CD4-positive, alpha-beta T cell treated with Interleukin-15 for 4 hours (primary cell): ENCODE results near the gene PDIK1L.

ENCODE experiments used
- DNase-seq: peaks from one replicate; pipeline ENCODE4 v3.0.0-alpha.2; 2020; ENCODE audit warnings: low spot score

Gene PDIK1L

DNA sequence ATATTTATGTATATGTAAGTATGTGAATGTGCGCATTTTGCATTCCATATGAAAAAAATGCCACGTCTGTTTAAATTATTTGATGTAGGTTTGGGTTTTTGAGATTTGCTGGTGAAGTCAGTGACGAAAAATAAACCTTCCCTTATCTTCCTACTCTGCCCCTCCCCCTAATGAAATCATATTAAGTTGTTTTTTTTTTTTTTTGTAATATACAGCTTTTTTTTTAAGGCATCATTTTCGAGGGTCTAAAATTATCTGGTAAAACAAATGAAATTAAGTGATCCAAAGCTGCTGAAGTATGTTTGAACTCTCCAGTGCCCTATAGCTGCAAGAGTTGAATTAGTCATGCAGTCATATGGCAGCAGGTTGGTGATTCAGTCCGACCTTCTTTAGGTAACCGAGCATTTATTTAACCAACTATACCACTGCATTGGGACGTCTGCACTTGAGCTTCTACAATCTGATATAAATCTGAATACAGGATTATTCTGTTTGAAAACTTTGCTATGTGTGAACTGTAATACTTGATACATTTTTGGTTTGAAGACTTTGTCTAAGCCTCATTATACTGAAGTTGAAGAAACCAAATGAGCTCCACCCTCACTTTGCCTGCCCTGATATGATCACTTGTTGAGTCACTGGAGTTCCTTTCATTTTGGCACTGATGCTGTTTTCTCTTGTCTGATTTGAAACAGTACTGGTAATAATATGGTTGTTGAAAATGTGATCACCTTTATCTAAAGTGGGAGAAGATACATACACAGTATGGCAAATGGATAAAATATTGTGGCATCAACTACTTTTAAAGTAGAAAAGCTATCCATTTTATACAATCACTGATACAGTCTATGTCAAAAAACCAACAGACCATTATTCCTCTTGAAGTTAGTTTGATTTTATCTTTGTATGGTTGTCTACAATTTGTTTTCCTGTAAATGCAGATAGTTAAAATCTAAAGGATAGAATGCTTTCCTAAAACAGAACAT lies 11.7 kb downstream of the PDIK1L start:
- peak; percentile 42 for DNase-seq

DNA sequence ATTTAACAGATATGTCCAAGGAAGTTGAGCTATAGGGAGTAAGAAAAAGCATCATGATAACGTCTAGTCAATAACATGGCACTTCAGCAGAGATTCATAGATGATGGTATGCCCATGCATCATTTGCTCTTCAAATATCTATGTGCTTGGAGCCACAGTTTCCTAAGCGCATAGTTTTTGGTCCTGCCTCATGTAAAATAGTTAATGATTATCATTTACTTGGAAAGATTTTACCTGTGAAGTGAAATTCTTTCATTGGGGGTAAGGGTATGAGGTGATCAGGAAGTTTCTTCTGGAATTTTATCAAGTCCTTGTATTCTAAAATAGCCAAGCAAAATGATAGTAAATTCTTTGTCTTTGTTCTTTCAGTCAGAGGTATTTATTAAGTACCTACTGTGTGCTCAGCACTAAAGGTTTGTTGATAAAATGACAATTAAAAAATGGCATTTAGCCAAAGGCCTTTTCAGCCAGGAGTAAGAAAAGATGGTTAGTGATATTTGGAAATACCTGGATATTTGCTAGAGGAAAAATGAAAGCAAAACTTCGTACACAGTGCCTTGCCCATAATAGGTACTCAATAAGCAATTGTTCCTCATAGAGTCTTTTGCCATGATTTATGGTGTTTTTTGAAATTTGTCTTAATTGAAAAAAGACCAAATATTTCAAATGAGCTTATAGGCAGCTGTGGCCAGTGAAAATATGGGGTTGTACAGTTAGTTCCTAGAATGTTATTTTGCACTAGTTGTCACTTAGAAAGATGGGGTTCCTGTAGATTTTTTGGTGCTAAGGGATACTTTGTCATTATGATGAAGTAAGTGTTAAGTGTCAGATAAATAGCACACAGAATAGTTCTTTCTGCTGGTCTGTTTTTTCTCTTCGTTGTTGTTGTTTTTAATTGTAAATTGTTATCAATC lies 13.1 kb downstream of the PDIK1L start:
- DNase-seq = no peak

DNA sequence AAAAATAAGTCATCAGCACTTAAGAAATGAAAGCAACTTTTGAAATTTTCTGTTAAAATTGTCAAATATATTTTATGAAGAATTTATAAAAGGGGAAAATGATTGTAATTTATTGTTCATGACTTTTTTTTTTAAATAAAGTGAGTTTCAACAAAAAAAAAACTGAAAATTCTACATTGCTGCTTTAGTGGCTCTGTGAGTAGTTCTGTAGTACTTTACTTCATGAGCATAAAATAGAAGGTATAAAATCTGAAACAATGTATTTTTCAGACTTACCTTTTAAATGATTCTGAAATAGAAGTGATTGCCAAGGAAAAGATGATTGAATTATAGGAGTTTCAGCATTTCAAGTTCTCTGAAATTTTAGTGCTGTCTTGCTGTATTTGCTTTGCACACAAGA lies 13.8 kb downstream of the PDIK1L start:
- DNase-seq = no peak

DNA sequence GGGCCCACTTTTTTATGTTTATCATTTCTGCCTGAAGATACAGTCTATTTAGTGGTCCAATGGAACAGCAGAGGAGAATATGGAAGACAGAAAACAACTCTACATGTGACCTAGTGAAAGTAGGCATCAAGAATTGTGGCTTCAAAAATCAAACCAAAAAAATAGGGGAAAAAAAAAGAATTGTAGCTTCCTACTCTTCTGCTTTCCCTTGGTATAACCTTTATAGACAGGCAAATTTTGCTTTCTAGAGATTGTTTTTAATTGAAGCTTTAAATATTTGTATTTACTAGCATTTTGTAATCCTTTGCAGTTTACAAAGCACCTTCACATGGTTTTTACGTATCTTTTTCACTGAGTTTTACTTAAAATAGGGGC lies 14.3 kb downstream of the PDIK1L start:
- no peak for DNase-seq

DNA sequence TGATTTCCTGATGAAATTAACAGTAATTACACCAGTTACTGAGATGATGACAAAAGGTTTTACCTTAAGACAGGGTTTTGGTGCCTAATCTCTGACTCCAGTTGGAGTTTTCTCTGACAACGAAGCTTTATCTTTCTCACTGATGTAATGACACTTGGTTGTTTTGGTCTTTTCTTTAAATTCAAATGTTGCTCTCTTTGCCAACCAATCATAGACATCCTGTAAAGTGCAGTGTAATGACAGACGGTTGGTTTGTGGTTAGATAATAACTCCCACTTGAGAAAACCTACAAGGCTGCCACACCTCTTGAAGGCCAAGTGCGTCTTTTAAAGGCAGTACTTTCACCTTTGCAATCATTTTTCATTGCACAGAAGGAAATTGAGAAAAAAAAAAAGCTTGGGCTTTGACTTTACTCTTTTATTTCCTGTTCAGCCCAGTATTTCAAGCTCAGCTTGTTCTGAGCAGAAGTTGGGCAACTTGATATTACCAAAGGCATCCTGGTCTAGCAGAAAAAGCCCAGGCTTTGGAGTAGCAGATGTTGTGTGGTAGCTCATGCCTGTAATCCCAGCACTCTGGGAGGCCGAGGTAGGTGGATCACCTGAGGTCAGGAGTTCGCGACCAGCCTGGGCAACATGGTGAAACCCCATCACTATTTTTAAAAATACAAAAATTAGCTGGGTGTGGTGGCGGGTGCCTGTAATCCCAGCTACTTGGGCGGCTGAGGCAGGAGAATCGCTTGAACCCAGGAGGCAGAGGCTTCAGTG lies 14.9 kb downstream of the PDIK1L start:
- peak; percentile 86 for DNase-seq

DNA sequence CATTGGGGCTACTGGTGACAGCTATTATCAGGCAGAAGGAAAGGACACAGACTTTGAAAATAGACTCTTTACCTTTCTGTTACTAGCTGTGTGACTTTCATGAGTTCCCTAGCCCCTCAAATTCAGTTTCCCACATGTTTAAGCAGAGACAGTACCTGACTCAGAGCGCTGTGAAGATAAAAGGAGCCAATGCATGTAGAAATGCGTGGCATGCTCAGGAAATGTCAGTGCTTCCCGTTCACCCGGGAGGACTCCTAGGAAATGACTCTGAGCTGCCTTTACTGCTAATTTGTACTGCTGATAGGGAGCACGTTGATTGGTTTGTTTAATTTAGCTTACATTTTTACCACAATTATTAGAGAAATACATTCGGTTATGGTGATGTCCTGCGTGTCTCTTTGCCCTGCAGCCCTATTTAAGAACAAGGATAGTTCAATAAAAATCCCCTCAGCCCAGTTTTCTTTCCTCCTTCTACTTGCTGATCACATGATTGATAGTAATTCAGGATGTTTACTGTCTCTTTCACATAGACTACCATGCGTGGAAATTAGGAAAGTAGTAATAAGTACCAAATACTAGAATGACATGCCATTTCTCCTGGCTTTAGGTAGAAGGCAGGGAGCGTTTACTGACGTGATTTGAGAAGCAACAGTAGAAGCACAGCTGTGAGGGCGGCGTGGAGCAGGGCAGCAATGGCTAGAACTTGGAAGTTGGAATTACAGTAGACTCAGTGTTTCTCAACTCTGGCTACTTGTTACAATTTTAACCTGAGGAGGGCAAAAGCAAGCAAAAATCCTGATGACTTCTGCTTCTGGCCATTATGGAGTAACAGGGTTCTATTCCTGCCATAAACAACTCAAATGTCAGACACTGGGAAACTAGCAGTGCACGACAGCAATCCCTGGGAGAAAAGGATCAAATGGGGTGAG lies 15.9 kb downstream of the PDIK1L start:
- DNase-seq = no peak

DNA sequence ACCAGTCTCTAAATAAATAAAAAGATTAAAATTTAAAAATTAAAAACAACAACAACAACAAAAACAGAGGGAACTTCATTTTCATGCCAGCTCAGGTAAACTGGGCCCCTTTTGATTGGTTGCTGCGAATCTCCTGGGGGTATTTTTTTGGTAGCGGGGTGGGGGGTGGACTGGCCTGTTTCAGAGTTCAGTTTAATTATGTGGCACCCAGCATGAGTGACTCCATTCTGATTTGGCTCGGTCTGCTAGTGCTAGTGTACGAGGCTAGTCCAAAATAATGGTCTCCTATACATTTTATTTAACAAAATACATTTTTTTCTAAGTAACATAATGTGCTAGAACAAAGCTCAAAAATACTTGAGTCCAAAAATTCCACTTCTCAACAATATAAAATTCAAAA lies 18.2 kb downstream of the PDIK1L start:
- no peak for DNase-seq

DNA sequence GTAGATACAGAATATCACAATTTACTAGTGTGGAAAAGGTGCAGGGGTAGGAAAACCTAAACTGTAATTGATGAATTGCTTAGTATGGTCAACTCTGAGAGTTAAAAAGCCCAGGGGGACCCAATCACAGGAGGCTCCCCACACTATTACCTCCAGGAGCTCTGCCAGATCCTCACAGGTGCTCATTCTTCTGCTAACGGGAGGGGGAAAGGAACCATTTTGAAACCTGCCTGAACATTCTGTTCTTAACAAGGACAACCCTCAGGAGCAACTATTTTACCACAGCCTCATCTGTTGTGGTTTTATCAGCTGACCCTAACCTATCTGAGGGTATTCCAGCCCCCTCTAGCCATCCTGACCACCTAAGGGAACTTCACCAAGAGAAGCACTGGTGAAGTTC lies 19.1 kb downstream of the PDIK1L start:
- DNase-seq = no peak

DNA sequence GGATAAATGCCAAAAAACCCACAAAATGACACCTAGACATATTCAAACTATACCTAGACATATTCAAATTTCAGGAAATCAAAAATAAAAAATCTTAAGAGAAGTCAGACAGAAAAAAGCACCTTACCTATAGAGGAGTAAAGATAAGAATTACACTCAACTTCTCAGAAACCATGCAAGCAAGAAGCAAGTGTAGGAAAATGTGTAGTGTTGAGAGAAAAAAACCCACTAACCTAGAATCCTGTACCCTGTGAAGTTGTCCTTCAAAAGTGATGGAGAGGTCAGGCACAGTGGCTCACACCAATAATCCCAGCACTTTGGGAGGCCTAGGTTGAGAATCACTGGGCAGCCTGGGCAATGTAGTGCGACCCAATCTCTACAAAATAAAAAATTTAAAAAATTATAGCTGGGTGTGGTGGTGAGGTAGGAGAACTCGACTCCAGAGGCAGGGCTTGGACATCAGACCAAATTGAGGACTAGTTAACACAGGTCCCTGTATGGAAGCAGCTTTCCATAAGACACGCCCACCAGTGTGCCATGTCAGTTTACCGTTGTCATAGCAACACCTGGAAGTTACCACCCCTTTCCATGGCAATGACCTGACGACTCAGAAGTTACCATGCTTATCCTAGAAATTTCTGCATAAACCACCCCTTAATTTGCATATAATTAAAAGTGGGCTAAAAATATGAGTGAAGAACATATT lies 20.7 kb downstream of the PDIK1L start:
- no peak for DNase-seq

DNA sequence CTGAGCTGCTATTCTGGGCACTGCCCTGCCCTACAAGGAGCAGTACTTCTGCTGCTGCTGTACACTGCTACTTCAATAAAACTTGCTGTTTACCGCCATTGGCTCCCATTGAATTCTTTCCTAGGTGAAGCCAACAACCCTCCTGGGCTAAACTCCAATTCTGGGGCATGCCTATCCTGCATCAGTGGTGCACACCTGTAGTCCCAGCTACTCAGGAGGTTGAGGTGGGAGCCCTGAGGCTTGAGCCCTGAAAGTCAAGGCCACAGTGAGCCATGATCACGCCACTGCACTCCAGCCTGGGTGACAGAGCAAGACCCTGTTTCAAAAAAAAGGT lies 21.2 kb downstream of the PDIK1L start:
- no peak for DNase-seq

DNA sequence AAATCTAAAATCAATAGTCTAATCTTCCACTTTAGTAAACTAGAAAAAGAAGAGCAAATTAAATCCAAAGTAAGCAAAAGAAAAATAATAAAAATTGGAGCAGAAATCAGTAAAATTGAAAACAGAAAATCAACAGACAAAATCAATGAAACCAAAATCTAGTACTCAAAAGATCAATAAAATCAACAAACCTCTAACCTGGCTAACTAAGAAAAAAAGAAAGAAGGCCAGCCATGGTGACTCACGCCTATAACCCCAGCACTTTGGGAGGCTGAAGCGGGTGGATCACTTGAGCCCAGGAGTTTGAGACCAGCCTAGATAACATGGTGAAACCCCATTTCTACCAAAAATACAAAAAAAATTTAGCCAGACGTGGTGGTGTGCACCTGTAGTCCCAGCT lies 22.8 kb downstream of the PDIK1L start:
- no peak for DNase-seq

DNA sequence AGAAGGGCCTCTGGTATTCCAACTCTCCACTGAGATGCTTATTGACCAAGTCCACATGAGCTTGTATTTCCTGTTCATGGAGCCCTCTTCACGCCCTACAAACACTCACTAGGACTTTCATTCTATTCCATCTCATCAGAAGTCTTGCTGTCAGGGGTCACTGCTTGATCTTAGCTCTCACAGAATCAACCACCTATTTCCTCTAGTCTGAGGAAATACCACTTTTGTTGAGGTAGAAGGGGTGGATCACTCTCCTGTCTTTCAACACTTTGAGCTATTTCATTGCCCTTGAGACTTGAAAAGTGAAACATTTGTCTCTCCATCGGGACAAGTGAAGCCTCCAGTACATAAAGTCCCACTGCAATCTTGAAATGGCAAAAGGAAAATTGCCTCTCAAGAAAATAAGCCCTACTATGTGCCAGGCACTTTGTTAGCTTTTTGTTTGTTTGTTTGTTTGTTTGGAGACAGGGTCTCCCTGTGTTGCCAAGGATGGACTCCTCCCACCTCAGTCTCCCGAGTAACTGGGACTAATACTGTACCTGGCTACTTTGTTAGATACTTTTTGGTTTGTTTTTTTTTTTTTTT lies 27.4 kb downstream of the PDIK1L start:
- DNase-seq = no peak

DNA sequence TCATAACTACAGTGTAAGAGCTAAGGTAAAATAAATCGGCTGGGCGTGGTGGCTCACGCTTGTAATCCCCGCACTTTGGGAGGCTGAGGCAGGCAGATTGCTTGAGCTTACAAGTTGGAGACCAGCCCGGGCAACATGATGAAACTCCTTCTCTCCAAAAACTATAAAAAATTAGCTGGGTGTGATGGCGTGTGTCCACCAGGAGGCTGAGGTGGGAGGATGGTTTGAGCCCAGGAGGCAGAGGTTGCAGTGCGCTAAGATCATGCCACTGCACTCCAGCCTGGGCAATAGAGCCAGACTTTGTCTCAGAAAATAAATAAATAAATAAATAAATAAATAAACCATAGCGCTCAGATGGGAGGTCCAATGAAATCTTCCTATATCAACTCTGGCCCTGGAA lies 30.5 kb downstream of the PDIK1L start:
- DNase-seq = no peak

DNA sequence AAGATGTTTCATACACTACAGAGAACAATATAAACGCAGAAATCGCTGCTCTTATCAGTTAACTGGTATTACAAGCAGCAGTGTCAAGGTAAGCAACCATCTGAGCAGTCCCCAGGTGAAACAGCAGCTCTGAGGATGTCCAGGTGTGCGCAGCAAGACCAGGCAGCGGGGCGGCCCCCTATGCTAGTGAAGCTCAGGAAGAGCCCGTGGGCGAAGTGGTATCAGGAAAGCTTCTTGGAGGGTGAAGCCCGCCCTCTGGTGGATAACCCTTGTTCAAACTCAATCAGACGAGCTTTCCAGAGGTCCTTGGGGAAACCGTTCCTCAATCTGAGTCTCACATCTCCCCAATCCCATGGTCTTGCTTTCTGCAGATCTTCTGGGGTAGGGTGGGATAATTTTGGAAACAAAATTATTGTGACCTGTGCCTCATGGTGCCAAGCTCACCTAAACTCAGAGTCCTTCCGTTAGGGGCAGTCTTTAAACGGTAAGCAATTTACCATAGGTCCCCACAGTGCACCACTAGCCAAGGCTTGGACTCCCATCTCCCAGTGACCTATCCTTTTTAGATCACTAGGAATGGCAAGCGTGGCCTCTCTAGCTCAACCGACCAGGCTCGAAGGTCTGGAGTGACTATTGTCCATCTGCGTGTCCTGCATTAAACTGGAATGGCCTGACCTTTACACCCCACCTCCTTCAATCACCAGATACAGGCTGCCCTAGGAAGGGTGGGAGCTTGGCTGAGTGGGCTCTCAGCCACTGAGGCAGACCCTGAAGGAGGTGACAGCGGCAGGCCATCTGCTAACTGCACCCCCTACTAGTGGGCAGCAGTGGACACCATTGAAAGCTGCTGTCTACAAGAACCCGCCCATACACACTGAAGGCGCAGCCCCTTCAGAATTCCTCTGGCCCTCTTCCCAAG lies 33.7 kb downstream of the PDIK1L start:
- peak; percentile 76 for DNase-seq

DNA sequence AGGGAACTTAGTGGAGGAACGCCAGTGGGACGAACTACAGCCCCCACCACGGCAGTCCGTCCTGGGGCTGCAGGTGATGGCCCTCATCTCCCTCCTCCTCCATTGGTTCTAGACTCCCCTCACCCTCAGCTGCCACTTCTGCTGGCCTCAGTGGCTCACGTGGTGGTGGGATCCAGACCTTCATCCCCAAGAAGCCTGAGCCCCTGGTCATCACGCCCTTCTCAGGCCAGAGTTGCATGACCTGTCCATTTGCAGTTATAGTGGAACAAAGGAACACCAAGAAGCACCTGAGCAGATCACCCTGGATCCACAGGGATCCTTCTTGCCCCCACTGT lies 34.3 kb downstream of the PDIK1L start:
- DNase-seq = no peak

DNA sequence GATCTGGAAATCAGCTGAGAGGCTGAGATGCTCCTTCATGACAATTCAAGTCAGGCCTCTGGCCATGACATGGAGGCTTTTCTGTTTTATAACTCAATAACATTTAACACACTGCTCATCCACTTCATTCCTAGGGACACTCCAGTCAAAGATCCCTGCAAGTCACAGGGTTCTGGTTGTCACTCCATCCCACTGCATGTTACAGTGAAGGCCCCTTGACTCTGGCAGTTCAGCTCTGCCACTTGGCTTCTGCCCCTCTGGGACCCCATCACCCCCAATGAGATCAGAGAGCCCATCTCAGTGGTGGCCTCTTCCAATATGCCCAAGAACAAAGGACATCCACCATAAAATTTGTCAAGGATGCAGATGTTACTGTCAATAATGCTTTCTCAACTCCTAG lies 37.3 kb downstream of the PDIK1L start:
- DNase-seq = no peak

DNA sequence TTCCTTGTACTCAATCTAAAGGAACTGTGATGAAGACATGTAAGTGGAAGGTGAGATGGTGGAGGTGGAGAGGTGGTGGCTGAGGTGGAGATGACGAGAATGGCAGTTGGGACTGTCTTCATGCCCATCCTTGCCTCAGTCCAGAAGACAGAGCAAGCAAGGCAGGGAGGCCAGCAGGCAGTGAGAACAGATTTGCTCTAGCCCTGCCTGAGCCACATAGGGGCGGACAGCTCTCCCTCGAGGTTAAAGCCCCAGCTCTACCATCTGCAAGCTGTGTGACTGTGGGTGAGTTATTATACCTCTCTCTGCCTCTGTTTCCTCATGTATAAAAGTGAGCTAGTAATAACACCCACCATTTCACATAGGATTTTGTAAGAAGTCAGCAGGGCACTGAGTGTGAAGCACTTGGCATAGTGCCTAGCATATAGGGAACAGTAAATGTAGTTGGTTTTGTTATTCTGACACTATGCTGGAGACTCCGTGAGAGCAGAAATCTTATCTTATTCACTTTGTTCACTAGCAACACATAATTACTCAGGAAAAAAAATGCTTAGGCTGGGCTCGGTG lies 42.4 kb downstream of the PDIK1L start:
- no peak for DNase-seq

DNA sequence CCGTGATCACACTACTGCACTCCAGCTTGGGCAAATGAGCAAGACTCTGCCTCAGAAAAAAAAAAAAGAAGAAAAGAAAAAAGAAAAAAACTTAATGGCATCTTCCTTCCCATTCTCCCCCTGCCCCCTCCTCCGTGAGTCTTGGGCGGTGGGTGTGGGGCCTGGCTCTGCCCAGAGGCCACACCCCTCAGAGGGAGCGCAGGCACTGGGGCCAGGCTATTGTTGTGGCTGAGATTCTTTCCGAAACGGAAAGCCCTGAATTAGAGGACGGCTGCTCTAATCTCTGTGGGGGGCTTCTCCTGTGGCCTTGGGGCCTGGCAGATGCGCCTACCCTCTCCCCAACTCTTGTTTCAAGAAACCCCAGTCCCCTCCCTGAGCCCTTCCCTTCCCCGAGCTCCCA lies 43.1 kb downstream of the PDIK1L start:
- DNase-seq = no peak
